Activated T-helper 1 cell treated with anti-CD3 and anti-CD28 coated beads, Interleukin-12 subunit alpha, Interleukin-12 subunit beta, Interleukin-2, Interleukin-4 antibody, amounts not matched to agents 30 ng/mL and 10 ng/mL and 1 ng/mL, durations not matched to agents 14 hours and 24 hours and 36 hours (primary cell): ENCODE data around the gene DDX24. TPM values are rescaled to one million over a fixed set of nuclear protein-coding genes. Genes with fewer than 3 reads are reported as not detected.

ENCODE experiments used
- DNase-seq: peaks from one replicate; pipeline ENCODE4 v3.0.0; 2021; ENCODE audit warnings: low spot score
- H3K27ac Mint-ChIP-seq: one replicate; pipeline ENCODE4 v1.8.0; 2021; ENCODE audit warnings: mild to moderate bottlenecking, mixed read lengths
- H3K27me3 Mint-ChIP-seq: one replicate; pipeline ENCODE4 v1.8.0; 2022; ENCODE audit warnings: mild to moderate bottlenecking, moderate library complexity, mixed read lengths; ENCODE audit not compliant: insufficient read depth
- H3K36me3 Mint-ChIP-seq: one replicate; pipeline ENCODE4 v1.8.0; 2021; ENCODE audit warnings: low read depth, mixed read lengths
- H3K4me1 Mint-ChIP-seq: one replicate; pipeline ENCODE4 v1.8.0; 2021; ENCODE audit warnings: low read depth, mixed read lengths
- H3K4me3 Mint-ChIP-seq: one replicate; pipeline ENCODE4 v1.8.0; 2021; ENCODE audit warnings: mild to moderate bottlenecking, moderate library complexity, mixed read lengths
- H3K9me3 Mint-ChIP-seq: one replicate; pipeline ENCODE4 v1.8.0; 2021; ENCODE audit warnings: mixed read lengths
- intact Hi-C: fragments of 100-400 bp; cut with micrococcal nuclease; formaldehyde crosslinking; loops from one replicate; pipeline ENCODE4 v1.15.1; 2024
- total RNA-seq: library from RNA; stranded (reverse); gene quantifications from 2 replicates; pipeline ENCODE4 v1.2.3, GENCODE V29; 2022

Gene DDX24
- total RNA-seq, 1 donor from 2014 or later = 271 TPM

GRCh38 chr14:94000267-94000666 is 80.7 kb downstream of the DDX24 start:
- no peak for DNase-seq
- H3K36me3 Mint-ChIP-seq = no peaks in the 10 kb centered on the region
- peaks cover 46% of the 10 kb centered on the region for H3K4me1 Mint-ChIP-seq
- H3K4me3 Mint-ChIP-seq = no peak overlapping the region
- no peak overlapping the region for H3K27ac Mint-ChIP-seq
- peaks cover 4% of the 10 kb centered on the region for H3K27me3 Mint-ChIP-seq
- intact Hi-C loops = no loop called here
- H3K9me3 Mint-ChIP-seq = no peaks in the 10 kb centered on the region

- Mint-ChIP-seq H3K36me3 (no peaks in the 10 kb centered on the region), H3K27ac (peak overlapping the region; percentile 64), H3K4me1 (peaks cover 48% of the 10 kb centered on the region), H3K4me3 (no peak overlapping the region), H3K27me3 (peaks cover 4% of the 10 kb centered on the region), H3K9me3 (no peaks in the 10 kb centered on the region)
- intact Hi-C loops = no loop called here
- DNase-seq = no peak
Observed at GRCh38 chr14:93999573-93999972, 81.4 kb downstream of the DDX24 start.

- intact Hi-C loops = no loop called here
- Mint-ChIP-seq H3K27ac (peak overlapping the region; percentile 64), H3K9me3 (no peaks in the 10 kb centered on the region), H3K4me3 (no peak overlapping the region), H3K27me3 (peaks cover 4% of the 10 kb centered on the region), H3K36me3 (no peaks in the 10 kb centered on the region), H3K4me1 (peaks cover 48% of the 10 kb centered on the region)
- DNase-seq = no peak
Observed at GRCh38 chr14:93998871-93999403, 82.1 kb downstream of the DDX24 start.

Other genes with a start within 250 kb of the DDX24 start
- gene FAM181A, start 153.9 kb downstream of the DDX24 start, total RNA-seq = not detected in 2 replicates
- 21.1 and 23.4 TPM in 2 replicates for gene ASB2, start 104.6 kb downstream of the DDX24 start, total RNA-seq
- 0.13 TPM in 1 of 2 replicates, not detected in the other for gene CCDC197, start 83.9 kb downstream of the DDX24 start, total RNA-seq
- gene OTUB2, start 54.9 kb downstream of the DDX24 start, total RNA-seq = 1.5 TPM in 2 replicates
- gene IFI27L1, start 108 bp upstream of the DDX24 start, total RNA-seq = 22.0 and 22.7 TPM in 2 replicates
- 37.0 and 42.2 TPM in 2 replicates for gene IFI27, start 29.5 kb upstream of the DDX24 start, total RNA-seq
- gene IFI27L2, start 48.4 kb upstream of the DDX24 start, total RNA-seq = 33.5 and 36.1 TPM in 2 replicates
- 2.2 and 2.4 TPM in 2 replicates for gene PPP4R4, start 93.1 kb upstream of the DDX24 start, total RNA-seq
- not detected in 2 replicates for gene SERPINA10, start 212.1 kb upstream of the DDX24 start, total RNA-seq
- not detected in 2 replicates for gene SERPINA6, start 242.1 kb upstream of the DDX24 start, total RNA-seq